Glutamatergic neuron (in vitro differentiated cells): ENCODE results near the gene ORAI1. TPM values are rescaled to one million over a fixed set of nuclear protein-coding genes. Genes with fewer than 3 reads are reported as not detected.
"Not testable (repeated sequence)": the region's sequence is repeated elsewhere in the genome, so short reads cannot be mapped to it uniquely, and the experiment has no call there.

Experiments used
- DNase-seq: peaks from one replicate; pipeline ENCODE4 v3.0.0; 2022
- H3K27ac Mint-ChIP-seq: one replicate; pipeline ENCODE4 v1.8.0; 2020; ENCODE audit warnings: mild to moderate bottlenecking, mixed read lengths, inconsistent platforms; ENCODE audit not compliant: unreplicated experiment
- H3K27me3 Mint-ChIP-seq: one replicate; pipeline ENCODE4 v1.8.0; 2020; ENCODE audit warnings: mild to moderate bottlenecking, moderate library complexity, mixed read lengths, inconsistent platforms; ENCODE audit not compliant: unreplicated experiment
- H3K36me3 Mint-ChIP-seq: one replicate; pipeline ENCODE4 v1.8.0; 2020; ENCODE audit warnings: mild to moderate bottlenecking, mixed read lengths, inconsistent platforms; ENCODE audit not compliant: unreplicated experiment
- H3K4me1 Mint-ChIP-seq: one replicate; pipeline ENCODE4 v1.8.0; 2020; ENCODE audit warnings: mild to moderate bottlenecking, low read depth, mixed read lengths, inconsistent platforms; ENCODE audit not compliant: unreplicated experiment
- H3K4me3 Mint-ChIP-seq: one replicate; pipeline ENCODE4 v1.8.0; 2020; ENCODE audit warnings: mild to moderate bottlenecking, mixed read lengths, inconsistent platforms; ENCODE audit not compliant: unreplicated experiment
- H3K9me3 Mint-ChIP-seq: one replicate; pipeline ENCODE4 v1.8.0; 2020; ENCODE audit warnings: mild to moderate bottlenecking, moderate library complexity, mixed read lengths, inconsistent platforms; ENCODE audit not compliant: unreplicated experiment
- total RNA-seq: library from RNA; stranded (reverse); fragmentation: NEBNext Ultra II Directional; extraction: Animal tissue kit (Norgen Biotek cat#: 25700); gene quantifications from one replicate; pipeline ENCODE4 v1.2.1, GENCODE V29; 2021; ENCODE audit not compliant: unreplicated experiment
- TF ChIP-seq, protein P1 (sequence below): fragments of 200-600 bp; sonication (generic); IDR thresholded peaks from one replicate; pipeline ENCODE4 v1.5.0; 2021; ENCODE audit not compliant: partially characterized antibody, unreplicated experiment

Gene ORAI1
- total RNA-seq, 1 donor from 2014 or later = 15.9 TPM

DNA sequence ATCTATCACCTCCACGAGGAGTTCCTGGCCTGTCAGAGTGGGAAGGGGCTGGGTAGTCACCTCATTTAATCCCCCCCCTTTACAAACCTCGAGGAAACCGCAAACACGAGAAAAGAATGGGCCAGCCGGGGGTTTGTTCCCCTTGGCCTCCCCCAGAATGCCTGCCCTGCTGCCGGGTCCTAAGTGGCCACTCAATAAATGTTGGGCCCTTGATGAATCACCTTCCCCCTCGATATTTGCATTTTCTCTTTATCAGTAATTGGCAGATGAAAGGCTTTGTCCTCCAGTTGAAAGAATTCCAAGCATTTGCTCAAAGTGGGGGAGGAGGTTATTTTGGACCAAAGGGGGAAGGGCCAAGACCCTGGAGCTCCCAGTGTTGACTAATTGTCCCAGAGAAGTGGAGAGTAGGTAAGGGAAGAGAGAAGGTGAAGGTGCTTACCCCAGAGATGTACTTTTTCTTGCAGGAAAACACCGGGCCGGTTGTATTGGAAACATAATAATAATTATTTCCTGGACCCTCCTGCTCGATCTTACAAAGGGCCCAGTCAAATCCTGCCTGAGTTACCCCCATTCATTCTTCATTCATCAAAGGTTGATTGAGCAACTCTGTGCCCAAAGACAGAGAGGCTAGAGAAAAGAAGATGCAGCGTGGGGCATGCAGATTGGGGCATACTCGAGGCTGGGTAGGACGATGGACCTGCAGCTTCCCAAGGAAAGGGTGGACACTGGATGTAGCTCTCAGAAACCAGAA lies 43.6 kb upstream of the ORAI1 start:
- H3K9me3 Mint-ChIP-seq = peaks cover 5% of the 10 kb centered on the region
- peaks cover 13% of the 10 kb centered on the region for H3K4me1 Mint-ChIP-seq
- TF ChIP-seq, protein P1, sequence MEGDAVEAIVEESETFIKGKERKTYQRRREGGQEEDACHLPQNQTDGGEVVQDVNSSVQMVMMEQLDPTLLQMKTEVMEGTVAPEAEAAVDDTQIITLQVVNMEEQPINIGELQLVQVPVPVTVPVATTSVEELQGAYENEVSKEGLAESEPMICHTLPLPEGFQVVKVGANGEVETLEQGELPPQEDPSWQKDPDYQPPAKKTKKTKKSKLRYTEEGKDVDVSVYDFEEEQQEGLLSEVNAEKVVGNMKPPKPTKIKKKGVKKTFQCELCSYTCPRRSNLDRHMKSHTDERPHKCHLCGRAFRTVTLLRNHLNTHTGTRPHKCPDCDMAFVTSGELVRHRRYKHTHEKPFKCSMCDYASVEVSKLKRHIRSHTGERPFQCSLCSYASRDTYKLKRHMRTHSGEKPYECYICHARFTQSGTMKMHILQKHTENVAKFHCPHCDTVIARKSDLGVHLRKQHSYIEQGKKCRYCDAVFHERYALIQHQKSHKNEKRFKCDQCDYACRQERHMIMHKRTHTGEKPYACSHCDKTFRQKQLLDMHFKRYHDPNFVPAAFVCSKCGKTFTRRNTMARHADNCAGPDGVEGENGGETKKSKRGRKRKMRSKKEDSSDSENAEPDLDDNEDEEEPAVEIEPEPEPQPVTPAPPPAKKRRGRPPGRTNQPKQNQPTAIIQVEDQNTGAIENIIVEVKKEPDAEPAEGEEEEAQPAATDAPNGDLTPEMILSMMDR = no peak
- no peaks in the 10 kb centered on the region for H3K36me3 Mint-ChIP-seq
- peaks cover 3% of the 10 kb centered on the region for H3K27me3 Mint-ChIP-seq
- no peak overlapping the region for H3K4me3 Mint-ChIP-seq
- DNase-seq = no peak
- H3K27ac Mint-ChIP-seq = no peak overlapping the region

DNA sequence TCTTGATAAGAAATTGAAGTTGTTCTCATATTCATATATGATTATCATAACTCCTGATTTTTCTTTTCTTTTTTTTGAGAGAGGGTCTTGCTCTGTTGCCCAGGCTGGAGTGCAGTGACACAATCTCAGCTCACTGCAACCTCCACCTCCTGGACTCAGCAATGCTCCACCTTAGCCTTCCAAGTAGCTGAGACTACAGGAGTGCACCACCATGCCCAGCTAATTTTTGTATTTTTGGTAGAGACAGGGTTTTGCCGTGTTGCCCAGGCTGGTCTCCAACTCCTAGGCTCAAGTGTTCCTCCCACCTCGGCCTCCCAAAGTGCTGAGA lies 43.0 kb upstream of the ORAI1 start:
- not testable (repeated sequence) for H3K36me3 Mint-ChIP-seq, H3K27ac Mint-ChIP-seq, DNase-seq, H3K9me3 Mint-ChIP-seq, H3K27me3 Mint-ChIP-seq, H3K4me3 Mint-ChIP-seq
- peaks cover 13% of the 10 kb centered on the region for H3K4me1 Mint-ChIP-seq

DNA sequence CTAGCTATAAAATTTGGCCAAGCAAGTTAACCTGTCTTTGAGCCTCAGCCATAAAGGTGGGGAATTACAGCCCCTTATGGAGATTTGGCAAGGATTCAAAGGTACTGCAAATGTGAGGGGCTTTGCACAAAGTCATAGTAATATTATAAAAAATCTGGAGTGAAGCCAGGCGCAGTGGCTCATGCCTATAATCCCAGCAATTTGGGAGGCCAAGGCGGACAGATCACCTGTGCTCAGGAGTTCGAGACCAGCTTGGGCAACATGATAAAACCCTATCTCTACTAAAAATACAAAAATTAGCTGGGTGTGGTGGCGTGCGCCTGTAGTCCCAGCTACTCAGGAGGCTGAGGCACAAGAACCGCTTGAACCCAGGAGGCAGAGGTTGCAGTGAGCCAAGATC lies 41.4 kb upstream of the ORAI1 start:
- DNase-seq, H3K4me3 Mint-ChIP-seq, H3K27ac Mint-ChIP-seq, H3K27me3 Mint-ChIP-seq, H3K36me3 Mint-ChIP-seq, H3K9me3 Mint-ChIP-seq: not testable (repeated sequence)
- H3K4me1 Mint-ChIP-seq = peaks cover 13% of the 10 kb centered on the region

DNA sequence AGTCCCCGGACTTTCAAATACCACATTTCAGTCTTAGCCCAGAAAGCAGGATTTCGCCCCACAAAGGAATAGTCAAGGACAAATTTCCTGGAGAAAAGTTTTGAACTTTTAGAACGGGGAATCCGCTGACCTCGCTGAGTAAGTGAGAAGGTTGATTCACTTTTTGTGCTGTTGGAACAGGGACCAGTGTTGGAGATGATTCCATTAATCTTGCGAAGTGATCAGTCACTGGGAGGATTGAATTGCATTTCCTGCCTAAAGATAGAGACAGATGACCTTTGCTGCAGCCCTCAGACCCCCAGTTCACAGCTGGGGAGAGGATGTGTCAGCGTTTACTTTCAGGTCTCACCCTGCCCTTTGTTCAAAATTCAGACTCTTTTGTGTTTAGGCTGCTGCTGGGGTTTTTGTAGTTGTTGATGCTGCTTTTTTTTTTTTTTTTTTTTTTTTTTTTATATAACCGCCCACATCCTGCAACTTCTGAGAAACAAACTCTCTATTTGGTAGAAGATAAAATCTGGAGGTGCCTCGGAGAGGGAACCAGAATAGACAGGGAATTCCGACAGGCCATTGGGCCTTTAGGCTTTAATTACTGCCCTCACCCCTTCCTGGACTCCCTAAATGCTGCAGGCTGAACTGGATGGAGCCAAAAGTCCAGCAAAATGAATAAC lies 35.7 kb upstream of the ORAI1 start:
- Mint-ChIP-seq H3K27me3 (peaks cover 2% of the 10 kb centered on the region), H3K4me3 (no peak overlapping the region), H3K27ac (no peak overlapping the region), H3K4me1 (peaks cover 3% of the 10 kb centered on the region), H3K9me3 (no peaks in the 10 kb centered on the region), H3K36me3 (no peaks in the 10 kb centered on the region)
- no peak for DNase-seq
- TF ChIP-seq, protein P1 = no peak

DNA sequence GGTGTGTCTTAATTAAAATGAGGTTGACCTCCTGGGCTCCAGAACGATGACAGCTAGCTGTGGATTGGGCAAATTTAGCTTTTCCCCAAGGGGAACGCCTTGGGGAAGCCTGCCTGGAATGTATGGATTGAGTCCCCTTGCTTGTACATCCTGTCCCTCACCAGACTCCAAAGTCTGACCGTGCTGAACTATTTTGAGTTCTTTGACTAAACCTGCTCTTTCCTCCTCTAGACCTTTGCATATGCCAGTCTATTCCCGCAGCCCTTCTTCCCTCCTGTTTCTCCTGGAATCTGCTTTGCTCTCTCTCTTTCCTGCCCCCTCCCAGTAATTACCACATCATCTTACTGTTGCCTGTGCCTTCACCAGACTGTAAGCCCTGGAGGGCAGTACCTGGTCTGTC lies 34.0 kb upstream of the ORAI1 start:
- H3K36me3 Mint-ChIP-seq = no peaks in the 10 kb centered on the region
- H3K27ac Mint-ChIP-seq = no peak overlapping the region
- H3K4me1 Mint-ChIP-seq = peaks cover 3% of the 10 kb centered on the region
- peaks cover 2% of the 10 kb centered on the region for H3K27me3 Mint-ChIP-seq
- TF ChIP-seq, protein P1 = no peak
- no peak overlapping the region for H3K4me3 Mint-ChIP-seq
- no peaks in the 10 kb centered on the region for H3K9me3 Mint-ChIP-seq
- no peak for DNase-seq

DNA sequence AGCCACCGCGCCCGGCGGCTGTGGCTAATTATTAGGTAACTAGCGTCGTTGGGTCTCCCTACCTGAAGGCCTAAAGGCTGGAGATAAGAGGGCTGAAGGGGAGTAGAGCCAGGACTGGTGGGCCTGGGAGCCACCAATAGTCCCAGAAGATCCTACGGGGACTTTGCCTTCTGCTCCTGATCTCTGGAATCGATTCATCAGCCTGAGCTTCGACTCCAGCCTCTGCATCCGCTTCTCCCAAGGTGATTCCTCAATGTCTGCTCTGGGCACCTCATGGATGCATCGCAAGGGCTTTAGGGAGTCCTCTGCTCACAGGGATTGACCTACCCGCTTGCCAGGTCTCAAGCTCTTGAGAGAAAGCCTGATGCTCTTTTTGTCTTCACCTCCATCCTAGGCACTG lies 30.8 kb upstream of the ORAI1 start:
- no peak overlapping the region for H3K27ac Mint-ChIP-seq
- TF ChIP-seq, protein P1 = no peak
- no peaks in the 10 kb centered on the region for H3K9me3 Mint-ChIP-seq
- DNase-seq = no peak
- peaks cover 7% of the 10 kb centered on the region for H3K4me1 Mint-ChIP-seq
- H3K36me3 Mint-ChIP-seq = no peaks in the 10 kb centered on the region
- peaks cover 5% of the 10 kb centered on the region for H3K27me3 Mint-ChIP-seq
- no peak overlapping the region for H3K4me3 Mint-ChIP-seq
